Ovary (tissue), 3 donors: ENCODE results near the gene ALDH1A1.

Source experiments
- POLR2A ChIP-seq: fragments of 450-650 bp; IDR thresholded peaks from one replicate; pipeline ENCODE4 v1.6.1; 2017; ENCODE audit warnings: antibody characterized with exemption, mild to moderate bottlenecking, moderate library complexity
- TF ChIP-seq, protein P1 (sequence below), 3 donors: fragments of 450-650 bp in 2 of 3; fragments of 200-600 bp in 1 of 3; IDR thresholded peaks; one replicate each; pipeline versions ENCODE4 v1.5.1 to v1.8.0; 2016 to 2022; ENCODE audit warnings: antibody characterized with exemption in 3 of 3, mild to moderate bottlenecking in 1 of 3
- donor health status: DM: no; HTN: no; CAD: no.

DNA sequence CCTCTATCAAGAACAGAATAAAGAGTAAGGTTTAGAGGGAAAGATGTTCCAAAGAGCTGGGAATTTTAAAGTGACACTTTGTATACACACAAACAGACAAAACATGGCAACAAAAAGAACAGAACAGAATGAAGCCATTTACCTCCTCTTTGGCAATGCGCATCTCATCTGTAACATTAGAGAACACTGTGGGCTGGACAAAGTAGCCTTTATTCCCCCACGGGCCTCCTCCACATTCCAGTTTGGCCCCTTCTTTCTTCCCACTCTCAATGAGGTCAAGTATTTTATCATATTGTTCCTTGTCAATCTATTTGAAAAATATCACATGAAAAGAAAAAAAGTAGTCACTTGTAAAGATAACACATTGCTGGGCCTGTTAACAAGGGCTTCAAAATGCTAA, 41.0 kb downstream of the ALDH1A1 start:
- TF ChIP-seq, protein P1, sequence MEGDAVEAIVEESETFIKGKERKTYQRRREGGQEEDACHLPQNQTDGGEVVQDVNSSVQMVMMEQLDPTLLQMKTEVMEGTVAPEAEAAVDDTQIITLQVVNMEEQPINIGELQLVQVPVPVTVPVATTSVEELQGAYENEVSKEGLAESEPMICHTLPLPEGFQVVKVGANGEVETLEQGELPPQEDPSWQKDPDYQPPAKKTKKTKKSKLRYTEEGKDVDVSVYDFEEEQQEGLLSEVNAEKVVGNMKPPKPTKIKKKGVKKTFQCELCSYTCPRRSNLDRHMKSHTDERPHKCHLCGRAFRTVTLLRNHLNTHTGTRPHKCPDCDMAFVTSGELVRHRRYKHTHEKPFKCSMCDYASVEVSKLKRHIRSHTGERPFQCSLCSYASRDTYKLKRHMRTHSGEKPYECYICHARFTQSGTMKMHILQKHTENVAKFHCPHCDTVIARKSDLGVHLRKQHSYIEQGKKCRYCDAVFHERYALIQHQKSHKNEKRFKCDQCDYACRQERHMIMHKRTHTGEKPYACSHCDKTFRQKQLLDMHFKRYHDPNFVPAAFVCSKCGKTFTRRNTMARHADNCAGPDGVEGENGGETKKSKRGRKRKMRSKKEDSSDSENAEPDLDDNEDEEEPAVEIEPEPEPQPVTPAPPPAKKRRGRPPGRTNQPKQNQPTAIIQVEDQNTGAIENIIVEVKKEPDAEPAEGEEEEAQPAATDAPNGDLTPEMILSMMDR (IDR thresholded peaks at IDR 0.05): no peak
- no peak for TF ChIP-seq POLR2A
